Esophagus squamous epithelium (tissue), 4 donors: ENCODE data around the gene TRIM9.

Experiments
- POLR2A ChIP-seq, 4 donors: fragments of 450-650 bp; IDR thresholded peaks; one replicate each; pipeline ENCODE4 v1.6.1; 2017; ENCODE audit warnings: antibody characterized with exemption in 4 of 4, mild to moderate bottlenecking in 4 of 4, moderate library complexity in 3 of 4
- TF ChIP-seq, protein P1 (sequence below), 6 experiments: fragments of 450-650 bp in 4 of 6; fragments of 200-600 bp in 2 of 6; sonication (generic) in 2 of 6; IDR thresholded peaks; one replicate each; pipeline ENCODE4 v1.5.1; 2016 to 2019; ENCODE audit warnings: antibody characterized with exemption in 6 of 6, mild to moderate bottlenecking in 4 of 6, moderate library complexity in 4 of 6

- no peak for TF ChIP-seq POLR2A (IDR thresholded peaks at IDR 0.05)
- TF ChIP-seq, protein P1, sequence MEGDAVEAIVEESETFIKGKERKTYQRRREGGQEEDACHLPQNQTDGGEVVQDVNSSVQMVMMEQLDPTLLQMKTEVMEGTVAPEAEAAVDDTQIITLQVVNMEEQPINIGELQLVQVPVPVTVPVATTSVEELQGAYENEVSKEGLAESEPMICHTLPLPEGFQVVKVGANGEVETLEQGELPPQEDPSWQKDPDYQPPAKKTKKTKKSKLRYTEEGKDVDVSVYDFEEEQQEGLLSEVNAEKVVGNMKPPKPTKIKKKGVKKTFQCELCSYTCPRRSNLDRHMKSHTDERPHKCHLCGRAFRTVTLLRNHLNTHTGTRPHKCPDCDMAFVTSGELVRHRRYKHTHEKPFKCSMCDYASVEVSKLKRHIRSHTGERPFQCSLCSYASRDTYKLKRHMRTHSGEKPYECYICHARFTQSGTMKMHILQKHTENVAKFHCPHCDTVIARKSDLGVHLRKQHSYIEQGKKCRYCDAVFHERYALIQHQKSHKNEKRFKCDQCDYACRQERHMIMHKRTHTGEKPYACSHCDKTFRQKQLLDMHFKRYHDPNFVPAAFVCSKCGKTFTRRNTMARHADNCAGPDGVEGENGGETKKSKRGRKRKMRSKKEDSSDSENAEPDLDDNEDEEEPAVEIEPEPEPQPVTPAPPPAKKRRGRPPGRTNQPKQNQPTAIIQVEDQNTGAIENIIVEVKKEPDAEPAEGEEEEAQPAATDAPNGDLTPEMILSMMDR (IDR thresholded peaks at IDR 0.05), result no peak
Measured at GRCh38 chr14:50961605-50962221, 133.2 kb downstream of the TRIM9 start.
